ENCODE data around the gene ZNF555.
"Not testable (repeated sequence)": the region's sequence is repeated elsewhere in the genome, so short reads cannot be mapped to it uniquely, and the experiment has no call there.

The ZNF555 gene

GRCh38 chr19:2815923-2816322 lies 25.4 kb upstream of the ZNF555 start:
- no peak overlapping the region for H3K4me2 ChIP-seq (ENCODE audit: low read length)
- H3K4me3 ChIP-seq (ENCODE audit: low read length) = no peak overlapping the region

GRCh38 chr19:2816641-2817040 lies 24.6 kb upstream of the ZNF555 start:
- Histone ChIP-seq H3K36me3 (ENCODE audit: insufficient read depth, low read length) (peaks cover 14% of the 10 kb centered on the region), H3K27me3 (ENCODE audit: control insufficient read depth, insufficient read depth, low read length) (no peaks in the 10 kb centered on the region), H3K4me2 (ENCODE audit: low read length) (no peak overlapping the region), H3K9ac (ENCODE audit: low read depth, low read length) (no peak overlapping the region), H3K4me1 (ENCODE audit: control insufficient read depth, insufficient read depth, low read length) (no peaks in the 10 kb centered on the region), H3K4me3 (ENCODE audit: low read length) (no peak overlapping the region), H3K9me3 (replicated peaks; ENCODE audit: low read length) (no peaks in the 10 kb centered on the region)

More at GRCh38 chr19:2815923-2816322, 25.4 kb upstream of the ZNF555 start:
- H3K9ac ChIP-seq (ENCODE audit: low read depth, low read length) = no peak overlapping the region
- H3K36me3 ChIP-seq (ENCODE audit: insufficient read depth, low read length) = peaks cover 21% of the 10 kb centered on the region
- no peaks in the 10 kb centered on the region for H3K9me3 ChIP-seq (replicated peaks; ENCODE audit: low read length)
- no peaks in the 10 kb centered on the region for H3K27me3 ChIP-seq (ENCODE audit: control insufficient read depth, insufficient read depth, low read length)
- H3K4me1 ChIP-seq (ENCODE audit: control insufficient read depth, insufficient read depth, low read length) = no peaks in the 10 kb centered on the region

GRCh38 chr19:2817237-2817829 lies 23.9 kb upstream of the ZNF555 start:
- H3K4me2 ChIP-seq (ENCODE audit: low read length); H3K9ac ChIP-seq (ENCODE audit: low read depth, low read length); H3K4me3 ChIP-seq (ENCODE audit: low read length); H3K36me3 ChIP-seq (ENCODE audit: insufficient read depth, low read length); H3K9me3 ChIP-seq (replicated peaks; ENCODE audit: low read length); H3K27me3 ChIP-seq (ENCODE audit: control insufficient read depth, insufficient read depth, low read length); H3K4me1 ChIP-seq (ENCODE audit: control insufficient read depth, insufficient read depth, low read length): not testable (repeated sequence)

GRCh38 chr19:2819540-2820111 lies 21.6 kb upstream of the ZNF555 start, which contains the start of gene ZNF554:
Gene ZNF554 (plus strand): TSS chr19:2819868. CDS start chr19:2820072, 204 bp downstream.
- Histone ChIP-seq H3K4me3 (ENCODE audit: low read length) (peak within 1 kb of the TSS; percentile 83), H3K9me3 (replicated peaks; ENCODE audit: low read length) (no peaks in the 10 kb centered on the region), H3K36me3 (ENCODE audit: insufficient read depth, low read length) (no peaks in the 10 kb centered on the region), H3K9ac (ENCODE audit: low read depth, low read length) (peak within 1 kb of the TSS; percentile 84), H3K4me1 (ENCODE audit: control insufficient read depth, insufficient read depth, low read length) (no peaks in the 10 kb centered on the region), H3K27me3 (ENCODE audit: control insufficient read depth, insufficient read depth, low read length) (no peaks in the 10 kb centered on the region), H3K4me2 (ENCODE audit: low read length) (peak within 1 kb of the TSS; percentile 100)

- Histone ChIP-seq H3K4me2 (ENCODE audit: low read length) (peak overlapping the region; percentile 100), H3K4me3 (ENCODE audit: low read length) (peak overlapping the region; percentile 83), H3K27me3 (ENCODE audit: control insufficient read depth, insufficient read depth, low read length) (no peaks in the 10 kb centered on the region), H3K9me3 (replicated peaks; ENCODE audit: low read length) (no peaks in the 10 kb centered on the region), H3K36me3 (ENCODE audit: insufficient read depth, low read length) (no peaks in the 10 kb centered on the region), H3K9ac (ENCODE audit: low read depth, low read length) (peak overlapping the region; percentile 84), H3K4me1 (ENCODE audit: control insufficient read depth, insufficient read depth, low read length) (no peaks in the 10 kb centered on the region)
Measured at GRCh38 chr19:2820112-2820702, 21.1 kb upstream of the ZNF555 start.

- Histone ChIP-seq H3K4me3 (ENCODE audit: low read length) (no peak overlapping the region), H3K9ac (ENCODE audit: low read depth, low read length) (no peak overlapping the region), H3K27me3 (ENCODE audit: control insufficient read depth, insufficient read depth, low read length) (no peaks in the 10 kb centered on the region), H3K9me3 (replicated peaks; ENCODE audit: low read length) (no peaks in the 10 kb centered on the region), H3K4me2 (ENCODE audit: low read length) (no peak overlapping the region), H3K36me3 (ENCODE audit: insufficient read depth, low read length) (no peaks in the 10 kb centered on the region), H3K4me1 (ENCODE audit: control insufficient read depth, insufficient read depth, low read length) (no peaks in the 10 kb centered on the region)
Measured at GRCh38 chr19:2822846-2823245, 18.4 kb upstream of the ZNF555 start.

- Histone ChIP-seq H3K36me3 (ENCODE audit: insufficient read depth, low read length) (no peaks in the 10 kb centered on the region), H3K4me1 (ENCODE audit: control insufficient read depth, insufficient read depth, low read length) (no peaks in the 10 kb centered on the region), H3K9me3 (replicated peaks; ENCODE audit: low read length) (peaks cover 2% of the 10 kb centered on the region), H3K4me3 (ENCODE audit: low read length) (no peak overlapping the region), H3K9ac (ENCODE audit: low read depth, low read length) (no peak overlapping the region), H3K27me3 (ENCODE audit: control insufficient read depth, insufficient read depth, low read length) (no peaks in the 10 kb centered on the region), H3K4me2 (ENCODE audit: low read length) (no peak overlapping the region)
Measured at GRCh38 chr19:2823646-2824045, 17.6 kb upstream of the ZNF555 start.

- H3K9ac ChIP-seq (ENCODE audit: low read depth, low read length) = no peak overlapping the region
- H3K9me3 ChIP-seq (replicated peaks; ENCODE audit: low read length) = peaks cover 2% of the 10 kb centered on the region
- H3K36me3 ChIP-seq (ENCODE audit: insufficient read depth, low read length) = no peaks in the 10 kb centered on the region
- H3K27me3 ChIP-seq (ENCODE audit: control insufficient read depth, insufficient read depth, low read length) = no peaks in the 10 kb centered on the region
- no peak overlapping the region for H3K4me2 ChIP-seq (ENCODE audit: low read length)
- H3K4me3 ChIP-seq (ENCODE audit: low read length) = no peak overlapping the region
- no peaks in the 10 kb centered on the region for H3K4me1 ChIP-seq (ENCODE audit: control insufficient read depth, insufficient read depth, low read length)
Measured at GRCh38 chr19:2824129-2824528, 17.1 kb upstream of the ZNF555 start.

- H3K4me2 ChIP-seq (ENCODE audit: low read length) = no peak overlapping the region
- H3K9me3 ChIP-seq (replicated peaks; ENCODE audit: low read length) = peaks cover 2% of the 10 kb centered on the region
- H3K36me3 ChIP-seq (ENCODE audit: insufficient read depth, low read length) = no peaks in the 10 kb centered on the region
- H3K4me1 ChIP-seq (ENCODE audit: control insufficient read depth, insufficient read depth, low read length) = no peaks in the 10 kb centered on the region
- H3K4me3 ChIP-seq (ENCODE audit: low read length) = no peak overlapping the region
- no peak overlapping the region for H3K9ac ChIP-seq (ENCODE audit: low read depth, low read length)
- no peaks in the 10 kb centered on the region for H3K27me3 ChIP-seq (ENCODE audit: control insufficient read depth, insufficient read depth, low read length)
Measured at GRCh38 chr19:2827022-2827421, 14.3 kb upstream of the ZNF555 start.

GRCh38 chr19:2827840-2828489 lies 13.3 kb upstream of the ZNF555 start:
- H3K4me2 ChIP-seq (ENCODE audit: low read length) = no peak overlapping the region
- no peaks in the 10 kb centered on the region for H3K27me3 ChIP-seq (ENCODE audit: control insufficient read depth, insufficient read depth, low read length)
- peaks cover 6% of the 10 kb centered on the region for H3K9me3 ChIP-seq (replicated peaks; ENCODE audit: low read length)
- H3K4me3 ChIP-seq (ENCODE audit: low read length) = no peak overlapping the region
- H3K4me1 ChIP-seq (ENCODE audit: control insufficient read depth, insufficient read depth, low read length) = no peaks in the 10 kb centered on the region
- H3K9ac ChIP-seq (ENCODE audit: low read depth, low read length) = no peak overlapping the region
- H3K36me3 ChIP-seq (ENCODE audit: insufficient read depth, low read length) = peaks cover 3% of the 10 kb centered on the region

GRCh38 chr19:2834294-2834871 lies 6.9 kb upstream of the ZNF555 start:
- no peak overlapping the region for H3K4me3 ChIP-seq (ENCODE audit: low read length)
- no peaks in the 10 kb centered on the region for H3K4me1 ChIP-seq (ENCODE audit: control insufficient read depth, insufficient read depth, low read length)
- no peaks in the 10 kb centered on the region for H3K27me3 ChIP-seq (ENCODE audit: control insufficient read depth, insufficient read depth, low read length)
- no peak overlapping the region for H3K9ac ChIP-seq (ENCODE audit: low read depth, low read length)
- H3K9me3 ChIP-seq (replicated peaks; ENCODE audit: low read length) = peaks cover 38% of the 10 kb centered on the region
- no peak overlapping the region for H3K4me2 ChIP-seq (ENCODE audit: low read length)
- peaks cover 8% of the 10 kb centered on the region for H3K36me3 ChIP-seq (ENCODE audit: insufficient read depth, low read length)

Data from skeletal muscle satellite cell (primary cell).